Cardiac muscle cell (in vitro differentiated cells and primary cell): ENCODE measurements around the gene ADCY5. TPM values are rescaled to one million over a fixed set of nuclear protein-coding genes. Genes with fewer than 3 reads are reported as not detected.

ENCODE experiments used
- DNase-seq, 2 donors: peaks; one replicate each; pipeline versions ENCODE4 v3.0.0 to v3.0.0-alpha.2; 2010 to 2017; ENCODE audit warnings: low read depth in 1 of 2, low spot score in 1 of 2
- H3K27ac ChIP-seq: fragments of 200-600 bp; sonication (generic); 2 replicates; pipeline ENCODE4 v1.5.1; 2016
- H3K27me3 ChIP-seq: fragments of 200-600 bp; sonication (generic); 2 replicates; pipeline ENCODE4 v1.6.0; 2016; ENCODE audit warnings: control low read depth
- H3K36me3 ChIP-seq: fragments of 200-600 bp; sonication (generic); 2 replicates; pipeline ENCODE4 v1.5.1; 2016; ENCODE audit warnings: control low read depth
- H3K4me1 ChIP-seq: fragments of 200-600 bp; sonication (generic); 2 replicates; pipeline ENCODE4 v1.8.1; 2017; ENCODE audit warnings: low read depth, mild to moderate bottlenecking, mixed run types
- H3K4me3 ChIP-seq: fragments of 200-600 bp; sonication (generic); 2 replicates; pipeline ENCODE4 v1.5.1; 2016; ENCODE audit warnings: mild to moderate bottlenecking
- H3K9me3 ChIP-seq: fragments of 200-600 bp; sonication (generic); 2 replicates; pipeline ENCODE4 v1.5.1; 2017; ENCODE audit warnings: low read depth, mild to moderate bottlenecking, control low read depth
- CTCF ChIP-seq: IDR thresholded peaks from 2 replicates; pipeline ENCODE4 v1.5.1; 2012; ENCODE audit warnings: low read depth, mild to moderate bottlenecking, low read length
- polyA plus RNA-seq: library from polyadenylated mRNA; unstranded; fragments of >200 nt; fragmentation: Nextera tagmentation; extraction: Ambion mirVana; gene quantifications from 2 replicates; pipeline ENCODE4 v1.2.1, GENCODE V29; 2016
- total RNA-seq: library from RNA; depleted of rRNA; stranded (reverse); fragments of >200 nt; gene quantifications from 2 replicates; pipeline ENCODE4 v1.2.3, GENCODE V29; 2016

Gene ADCY5
- total and polyA plus RNA-seq, 2 experiments from 2014 or later: 38.4 to 93.7 TPM

GRCh38 chr3:123367467-123368154 is 81.3 kb downstream of the ADCY5 start:
- H3K9me3 ChIP-seq: no peaks in the 10 kb centered on the region
- no peaks in the 10 kb centered on the region for H3K27me3 ChIP-seq
- H3K4me3 ChIP-seq: no peak overlapping the region
- peaks cover 26% of the 10 kb centered on the region for H3K4me1 ChIP-seq
- no peak overlapping the region for H3K27ac ChIP-seq
- TF ChIP-seq CTCF: no peak
- DNase-seq: no peak
- H3K36me3 ChIP-seq: no peaks in the 10 kb centered on the region

GRCh38 chr3:123365450-123366143 is 83.3 kb downstream of the ADCY5 start:
- Histone ChIP-seq H3K36me3 (no peaks in the 10 kb centered on the region), H3K9me3 (no peaks in the 10 kb centered on the region), H3K4me3 (no peak overlapping the region), H3K4me1 (peaks cover 6% of the 10 kb centered on the region), H3K27me3 (no peaks in the 10 kb centered on the region), H3K27ac (no peak overlapping the region)
- DNase-seq: peak; percentile 32 to 49
- peak; percentile 54 for TF ChIP-seq CTCF

- Histone ChIP-seq H3K27me3 (no peaks in the 10 kb centered on the region), H3K36me3 (no peaks in the 10 kb centered on the region), H3K27ac (no peak overlapping the region), H3K9me3 (no peaks in the 10 kb centered on the region), H3K4me1 (no peaks in the 10 kb centered on the region), H3K4me3 (no peak overlapping the region)
- TF ChIP-seq CTCF: no peak
- no peak for DNase-seq
Observed at GRCh38 chr3:123361071-123361470, 87.8 kb downstream of the ADCY5 start.

GRCh38 chr3:123357275-123357674 is 91.6 kb downstream of the ADCY5 start:
- no peaks in the 10 kb centered on the region for H3K4me1 ChIP-seq
- no peak overlapping the region for H3K27ac ChIP-seq
- no peak for TF ChIP-seq CTCF
- no peaks in the 10 kb centered on the region for H3K36me3 ChIP-seq
- H3K9me3 ChIP-seq: no peaks in the 10 kb centered on the region
- DNase-seq: no peak
- H3K27me3 ChIP-seq: no peaks in the 10 kb centered on the region
- no peak overlapping the region for H3K4me3 ChIP-seq

GRCh38 chr3:123353850-123354233 is 95.0 kb downstream of the ADCY5 start:
- Histone ChIP-seq H3K4me3 (no peak overlapping the region), H3K27ac (no peak overlapping the region), H3K36me3 (no peaks in the 10 kb centered on the region), H3K27me3 (no peaks in the 10 kb centered on the region), H3K4me1 (peaks cover 4% of the 10 kb centered on the region), H3K9me3 (no peaks in the 10 kb centered on the region)
- TF ChIP-seq CTCF: no peak
- peak in 1 of 2 donors; percentile 34 for DNase-seq
